Subcutaneous adipose tissue (tissue), 4 donors: ENCODE data around the gene HUS1. TPM values are rescaled to one million over a fixed set of nuclear protein-coding genes. Genes with fewer than 3 reads are reported as not detected.

ENCODE experiments used
- CTCF ChIP-seq: fragments of 450-650 bp; IDR thresholded peaks from one replicate; pipeline ENCODE4 v1.5.1; 2016; ENCODE audit warnings: low read depth, mild to moderate bottlenecking, control low read depth, antibody characterized with exemption, moderate library complexity
- total RNA-seq, 4 donors: library from RNA; depleted of rRNA; stranded (reverse); fragments of >200 nt; gene quantifications; one replicate each; pipeline ENCODE4 v1.1.0, GENCODE V29; 2016

The HUS1 gene
- total RNA-seq, 4 donors from 2014 or later: 51.5 to 54.7 (median 53.1) TPM

- TF ChIP-seq CTCF: no peak
Observed at GRCh38 chr7:47973739-47974138, 5.7 kb downstream of the HUS1 start.

GRCh38 chr7:47970761-47971160 lies 8.7 kb downstream of the HUS1 start:
- no peak for TF ChIP-seq CTCF

GRCh38 chr7:47968847-47969774 lies 10.3 kb downstream of the HUS1 start:
- no peak for TF ChIP-seq CTCF

- no peak for TF ChIP-seq CTCF
Observed at GRCh38 chr7:47967708-47968107, 11.7 kb downstream of the HUS1 start.

GRCh38 chr7:47967123-47967522 lies 12.3 kb downstream of the HUS1 start:
- TF ChIP-seq CTCF: no peak

- no peak for TF ChIP-seq CTCF
Observed at GRCh38 chr7:47965456-47965855, 14.0 kb downstream of the HUS1 start.

- TF ChIP-seq CTCF: no peak
Observed at GRCh38 chr7:47962262-47962661, 17.2 kb downstream of the HUS1 start.
